ENCODE measurements around the gene MACF1.

The MACF1 gene

GRCh38 chr1:39317111-39317510, 112.6 kb downstream of the MACF1 start:
- DNase-seq = no peak

- DNase-seq = no peak
These were observed 113.6 kb downstream of the MACF1 start for GRCh38 chr1:39317910-39318633.

- no peak for DNase-seq
These were observed 117.5 kb downstream of the MACF1 start for GRCh38 chr1:39321979-39322378.

GRCh38 chr1:39322431-39322830, 117.9 kb downstream of the MACF1 start:
- DNase-seq = no peak

- DNase-seq = no peak
These were observed 120.4 kb downstream of the MACF1 start for GRCh38 chr1:39324888-39325287.

- no peak for DNase-seq
These were observed 122.3 kb downstream of the MACF1 start for GRCh38 chr1:39326836-39327235.

- DNase-seq = no peak
These were observed 123.6 kb downstream of the MACF1 start for GRCh38 chr1:39328095-39328494.

- DNase-seq = no peak
These were observed 124.2 kb downstream of the MACF1 start for GRCh38 chr1:39328586-39329121.

GRCh38 chr1:39331647-39332046, 127.2 kb downstream of the MACF1 start:
- DNase-seq = no peak

- DNase-seq = no peak
These were observed 127.8 kb downstream of the MACF1 start for GRCh38 chr1:39332291-39332690.

GRCh38 chr1:39332828-39333227, 128.3 kb downstream of the MACF1 start:
- DNase-seq = no peak

GRCh38 chr1:39333296-39333695, 128.8 kb downstream of the MACF1 start:
- DNase-seq = no peak

GRCh38 chr1:39335216-39335615, 130.7 kb downstream of the MACF1 start:
- DNase-seq = no peak

- no peak for DNase-seq
These were observed 132.6 kb downstream of the MACF1 start for GRCh38 chr1:39337067-39337466.

- no peak for DNase-seq
These were observed 138.3 kb downstream of the MACF1 start for GRCh38 chr1:39342776-39343175.

- DNase-seq = no peak
These were observed 140.1 kb downstream of the MACF1 start for GRCh38 chr1:39344394-39345154.

GRCh38 chr1:39346872-39347271, 142.4 kb downstream of the MACF1 start:
- no peak for DNase-seq

GRCh38 chr1:39348278-39348677, 143.8 kb downstream of the MACF1 start:
- DNase-seq = no peak

- DNase-seq = no peak
These were observed 148.4 kb downstream of the MACF1 start for GRCh38 chr1:39352881-39353280.

GRCh38 chr1:39354572-39354971, 150.1 kb downstream of the MACF1 start:
- DNase-seq = no peak

GRCh38 chr1:39358491-39358890, 154.0 kb downstream of the MACF1 start:
- DNase-seq = no peak

- no peak for DNase-seq
These were observed 154.6 kb downstream of the MACF1 start for GRCh38 chr1:39359028-39359570.

- DNase-seq = no peak
These were observed 156.2 kb downstream of the MACF1 start for GRCh38 chr1:39360731-39361130.

- no peak for DNase-seq
These were observed 157.0 kb downstream of the MACF1 start for GRCh38 chr1:39361446-39361845.

Measured in activated CD8-positive, alpha-beta memory T cell treated with anti-CD3 and anti-CD28 coated beads, Interleukin-2, amount 50 U/mL, for 4 hours (primary cell).